HepG2 (cell line): Measurements from ENCODE around the gene HELZ. TPM values are rescaled to one million over a fixed set of nuclear protein-coding genes. Genes with fewer than 3 reads are reported as not detected.
"Not testable (repeated sequence)": the region's sequence is repeated elsewhere in the genome, so short reads cannot be mapped to it uniquely, and the experiment has no call there.

Source experiments
- CEBPG ChIP-seq: IDR thresholded peaks from 2 replicates; pipeline ENCODE4 v1.6.1; 2016
- CREB1 ChIP-seq, 2 experiments: fragments of 450-650 bp in 1 of 2; IDR thresholded peaks; 2 replicates each; pipeline ENCODE4 v1.6.1; 2016 to 2017; ENCODE audit warnings: control low read depth in 1 of 2, mild to moderate bottlenecking in 1 of 2, missing compliant biosample characterization in 1 of 2, missing genetic modification characterization in 1 of 2
- FOSL1 ChIP-seq: sonication (generic); formaldehyde crosslinking; IDR thresholded peaks from 2 replicates; pipeline ENCODE4 v1.9.0; 2021; ENCODE audit warnings: missing genetic modification reagents, borderline replicate concordance
- FOXA3 ChIP-seq: IDR thresholded peaks from 2 replicates; pipeline ENCODE4 v1.6.1; 2016; ENCODE audit warnings: missing genetic modification reagents, missing compliant biosample characterization
- FOXP1 ChIP-seq, 2 experiments: fragments of 450-650 bp in 1 of 2; IDR thresholded peaks; 2 replicates each; pipeline ENCODE4 v1.6.1; 2017 to 2018; ENCODE audit warnings: antibody characterized with exemption in 1 of 2
- GABPB1 ChIP-seq: IDR thresholded peaks from 2 replicates; pipeline ENCODE4 v1.6.1; 2016; ENCODE audit warnings: mild to moderate bottlenecking, missing genetic modification reagents, moderate library complexity, missing compliant biosample characterization
- LCORL ChIP-seq, 2 experiments: fragments of 450-650 bp in 1 of 2; sonication (generic) in 1 of 2; formaldehyde crosslinking in 1 of 2; IDR thresholded peaks; 2 replicates each; pipeline versions ENCODE4 v1.5.0 to v1.6.1; 2017 to 2020; ENCODE audit warnings: antibody characterized with exemption in 1 of 2, missing genetic modification reagents in 1 of 2
- MED1 ChIP-seq: sonication (generic); formaldehyde crosslinking; IDR thresholded peaks from 2 replicates; pipeline ENCODE4 v1.4.0; 2020; ENCODE audit warnings: missing genetic modification reagents
- POGZ ChIP-seq: sonication (generic); formaldehyde crosslinking; IDR thresholded peaks from 2 replicates; pipeline ENCODE4 v1.4.0; 2020; ENCODE audit warnings: mild to moderate bottlenecking, missing genetic modification reagents
- RARA ChIP-seq: IDR thresholded peaks from 2 replicates; pipeline ENCODE4 v1.6.1; 2016; ENCODE audit warnings: missing genetic modification reagents, missing compliant biosample characterization
- RBM22 ChIP-seq: fragments of 200-400 bp; formaldehyde crosslinking; optimal IDR thresholded peaks from 2 replicates; pipeline ENCODE3; 2017; ENCODE audit warnings: mild to moderate bottlenecking, low read length, moderate library complexity
- RXRA ChIP-seq: sonication (generic); formaldehyde crosslinking; IDR thresholded peaks from 2 replicates; pipeline ENCODE4 v1.5.1; 2020; ENCODE audit warnings: missing genetic modification reagents
- SALL1 ChIP-seq: sonication (generic); formaldehyde crosslinking; IDR thresholded peaks from 2 replicates; pipeline ENCODE4 v1.8.0; 2022; ENCODE audit warnings: mild to moderate bottlenecking, missing genetic modification reagents
- SMARCE1 ChIP-seq: fragments of 450-650 bp; IDR thresholded peaks from 2 replicates; pipeline ENCODE4 v1.6.1; 2017; ENCODE audit warnings: borderline replicate concordance
- TARDBP ChIP-seq: sonication (generic); formaldehyde crosslinking; IDR thresholded peaks from 2 replicates; pipeline ENCODE4 v1.8.0; 2022; ENCODE audit warnings: mild to moderate bottlenecking, missing genetic modification reagents
- TBX2 ChIP-seq: sonication (generic); formaldehyde crosslinking; IDR thresholded peaks from 2 replicates; pipeline ENCODE4 v1.5.0; 2020; ENCODE audit warnings: missing genetic modification reagents, mild to moderate bottlenecking, borderline replicate concordance
- THRA ChIP-seq: sonication (generic); formaldehyde crosslinking; IDR thresholded peaks from 2 replicates; pipeline ENCODE4 v1.4.0; 2020; ENCODE audit warnings: missing genetic modification reagents, borderline replicate concordance
- ZBTB7A ChIP-seq: sonication (generic); formaldehyde crosslinking; IDR thresholded peaks from 2 replicates; pipeline ENCODE4 v1.8.0; 2022; ENCODE audit warnings: mild to moderate bottlenecking, missing genetic modification reagents
- ZMYM3 ChIP-seq: sonication (generic); formaldehyde crosslinking; IDR thresholded peaks from 2 replicates; pipeline ENCODE4 v1.5.1; 2020; ENCODE audit warnings: mild to moderate bottlenecking, missing genetic modification reagents
- ZNF770 ChIP-seq: sonication (generic); formaldehyde crosslinking; IDR thresholded peaks from 2 replicates; pipeline ENCODE4 v1.5.0; 2020; ENCODE audit warnings: mild to moderate bottlenecking, missing genetic modification reagents
- polyA plus RNA-seq, 8 experiments: library from polyadenylated mRNA; depleted of rRNA in 3 of 8; stranded (reverse) in 7 of 8; unstranded in 1 of 8; fragments of >200 nt; fragmentation: Illumina TruSeq in 4 of 8; extraction: Trizol in 4 of 8; gene quantifications; 2 replicates each; pipeline versions ENCODE4 v1.2.1 to v1.2.3, GENCODE V29; 2011 to 2016; ENCODE audit warnings: low read depth in 4 of 8, missing spikeins in 1 of 8, mixed read lengths in 1 of 8; ENCODE audit not compliant: insufficient read depth in 1 of 8
- total RNA-seq, 5 experiments: library from RNA; depleted of rRNA; stranded (reverse); fragments of >200 nt; fragmentation: Illumina TruSeq; extraction: Trizol; gene quantifications; 2 replicates each; pipeline ENCODE4 v1.2.3, GENCODE V29; 2016; ENCODE audit warnings: low read depth in 1 of 5
- TF ChIP-seq, protein P1 (sequence below): sonication (generic); formaldehyde crosslinking; IDR thresholded peaks from 2 replicates; pipeline ENCODE4 v1.4.0; 2020; ENCODE audit warnings: missing genetic modification reagents
- TF ChIP-seq, protein P2 (sequence below): IDR thresholded peaks from 2 replicates; pipeline ENCODE4 v1.6.1; 2018; ENCODE audit warnings: missing genetic modification reagents, mild to moderate bottlenecking, missing compliant biosample characterization
- TF ChIP-seq, protein P3 (sequence below): sonication (generic); formaldehyde crosslinking; IDR thresholded peaks from 2 replicates; pipeline ENCODE4 v1.4.0; 2020; ENCODE audit warnings: missing genetic modification reagents, mild to moderate bottlenecking, borderline replicate concordance

HELZ gene
- total and polyA plus RNA-seq, 2 of the 13 experiments (the other 11 are each of a cell fraction or from before 2014, with no cell fraction given): 35.3 to 52.4 TPM

DNA sequence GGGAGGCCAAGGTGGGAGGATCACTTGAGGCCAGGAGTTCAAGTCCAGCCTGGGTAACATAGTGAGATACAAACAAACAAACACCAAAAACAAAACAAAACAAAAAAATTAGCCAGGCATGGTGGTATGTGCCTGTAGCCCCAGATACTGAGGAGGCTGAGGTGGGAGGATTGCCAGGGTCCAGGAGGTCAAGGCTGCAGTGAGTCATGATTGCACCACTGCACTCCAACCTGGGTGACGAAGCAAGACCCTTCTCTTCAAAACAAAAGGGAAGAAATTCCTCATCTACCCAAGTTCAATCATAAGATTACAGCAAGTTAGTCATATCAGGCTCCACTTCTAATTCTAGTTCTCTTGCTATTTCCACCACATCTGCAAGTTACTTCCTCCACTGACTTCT lies 149.7 kb downstream of the HELZ start (continued):
- TF ChIP-seq, protein P1, sequence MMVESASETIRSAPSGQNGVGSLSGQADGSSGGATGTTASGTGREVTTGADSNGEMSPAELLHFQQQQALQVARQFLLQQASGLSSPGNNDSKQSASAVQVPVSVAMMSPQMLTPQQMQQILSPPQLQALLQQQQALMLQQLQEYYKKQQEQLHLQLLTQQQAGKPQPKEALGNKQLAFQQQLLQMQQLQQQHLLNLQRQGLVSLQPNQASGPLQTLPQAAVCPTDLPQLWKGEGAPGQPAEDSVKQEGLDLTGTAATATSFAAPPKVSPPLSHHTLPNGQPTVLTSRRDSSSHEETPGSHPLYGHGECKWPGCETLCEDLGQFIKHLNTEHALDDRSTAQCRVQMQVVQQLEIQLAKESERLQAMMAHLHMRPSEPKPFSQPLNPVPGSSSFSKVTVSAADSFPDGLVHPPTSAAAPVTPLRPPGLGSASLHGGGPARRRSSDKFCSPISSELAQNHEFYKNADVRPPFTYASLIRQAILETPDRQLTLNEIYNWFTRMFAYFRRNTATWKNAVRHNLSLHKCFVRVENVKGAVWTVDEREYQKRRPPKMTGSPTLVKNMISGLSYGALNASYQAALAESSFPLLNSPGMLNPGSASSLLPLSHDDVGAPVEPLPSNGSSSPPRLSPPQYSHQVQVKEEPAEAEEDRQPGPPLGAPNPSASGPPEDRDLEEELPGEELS: peak; percentile 79
- TF ChIP-seq ZNF770 (CRISPR knock-in tag) (peak; percentile 98), CEBPG (CRISPR knock-in tag) (peak; percentile 82), TBX2 (peak; percentile 59; the same call in 1 of the 2 replicates), SALL1 (CRISPR knock-in tag) (peak; percentile 69), SMARCE1 (0 out of 2 replicates have a peak, but pooled peaks have one; percentile 72), RXRA (CRISPR knock-in tag) (peak; percentile 25; the same call in 1 of the 2 replicates), LCORL (IDR thresholded peaks at IDR 0.05) (peak; percentile 42; the same call in 1 of the 2 replicates), THRA (CRISPR knock-in tag) (peak; percentile 18; the same call in 1 of the 2 replicates), MED1 (CRISPR knock-in tag) (peak; percentile 29; the same call in 1 of the 2 replicates), RBM22 (peak; percentile 37), POGZ (CRISPR knock-in tag) (peak; percentile 81), CREB1 (CRISPR knock-in tag; IDR thresholded peaks at IDR 0.05) (0 out of 2 replicates have a peak, but pooled peaks have one; percentile 32), RARA (CRISPR knock-in tag) (peak; percentile 61), FOXA3 (CRISPR knock-in tag) (peak; percentile 27; the same call in 1 of the 2 replicates), FOXP1 (IDR thresholded peaks at IDR 0.05) (peak; percentile 55; the same call in 1 of the 2 replicates), FOXP1 (CRISPR knock-in tag; IDR thresholded peaks at IDR 0.05) (peak; percentile 75), ZBTB7A (0 out of 2 replicates have a peak, but pooled peaks have one; percentile 47), TARDBP (CRISPR knock-in tag) (peak; percentile 22; the same call in 1 of the 2 replicates), ZMYM3 (CRISPR knock-in tag) (peak; percentile 46; the same call in 1 of the 2 replicates), GABPB1 (CRISPR knock-in tag) (peak; percentile 32; the same call in 1 of the 2 replicates), FOSL1 (CRISPR knock-in tag) (peak; percentile 92)
- TF ChIP-seq, protein P2, sequence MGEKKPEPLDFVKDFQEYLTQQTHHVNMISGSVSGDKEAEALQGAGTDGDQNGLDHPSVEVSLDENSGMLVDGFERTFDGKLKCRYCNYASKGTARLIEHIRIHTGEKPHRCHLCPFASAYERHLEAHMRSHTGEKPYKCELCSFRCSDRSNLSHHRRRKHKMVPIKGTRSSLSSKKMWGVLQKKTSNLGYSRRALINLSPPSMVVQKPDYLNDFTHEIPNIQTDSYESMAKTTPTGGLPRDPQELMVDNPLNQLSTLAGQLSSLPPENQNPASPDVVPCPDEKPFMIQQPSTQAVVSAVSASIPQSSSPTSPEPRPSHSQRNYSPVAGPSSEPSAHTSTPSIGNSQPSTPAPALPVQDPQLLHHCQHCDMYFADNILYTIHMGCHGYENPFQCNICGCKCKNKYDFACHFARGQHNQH (CRISPR knock-in tag): 0 out of 2 replicates have a peak, but pooled peaks have one; percentile 28
- TF ChIP-seq, protein P3, sequence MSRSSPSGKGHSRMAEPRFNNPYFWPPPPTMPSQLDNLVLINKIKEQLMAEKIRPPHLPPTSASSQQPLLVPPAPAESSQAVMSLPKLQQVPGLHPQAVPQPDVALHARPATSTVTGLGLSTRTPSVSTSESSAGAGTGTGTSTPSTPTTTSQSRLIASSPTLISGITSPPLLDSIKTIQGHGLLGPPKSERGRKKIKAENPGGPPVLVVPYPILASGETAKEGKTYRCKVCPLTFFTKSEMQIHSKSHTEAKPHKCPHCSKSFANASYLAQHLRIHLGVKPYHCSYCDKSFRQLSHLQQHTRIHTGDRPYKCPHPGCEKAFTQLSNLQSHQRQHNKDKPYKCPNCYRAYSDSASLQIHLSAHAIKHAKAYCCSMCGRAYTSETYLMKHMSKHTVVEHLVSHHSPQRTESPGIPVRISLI (CRISPR knock-in tag): peak; percentile 27; the same call in 1 of the 2 replicates
- TF ChIP-seq LCORL (CRISPR knock-in tag; IDR thresholded peaks at IDR 0.05); CREB1 (IDR thresholded peaks at IDR 0.05): not testable (repeated sequence)
